Mesenchymal stem cell (in vitro differentiated cells and primary cell): ENCODE data around the gene DLGAP1.
A peak's percentile ranks its signal among the peaks of the same experiment; 100 is the strongest.

Experiments
- DNase-seq: peaks from one replicate; pipeline ENCODE4 v3.0.0-alpha.2; 2013
- H2AFZ ChIP-seq: one replicate; pipeline ENCODE4 v1.6.1; 2013; ENCODE audit warnings: low read depth, mild to moderate bottlenecking, control low read depth, inconsistent platforms, low read length, moderate library complexity
- H2AK5ac ChIP-seq: 2 replicates; pipeline ENCODE4 v1.6.1; 2013; ENCODE audit warnings: low read length, moderate library complexity, mild to moderate bottlenecking, inconsistent platforms; ENCODE audit not compliant: severe bottlenecking
- H2BK120ac ChIP-seq: one replicate; pipeline ENCODE4 v1.6.1; 2013; ENCODE audit warnings: low read depth, mild to moderate bottlenecking, inconsistent platforms, low read length, moderate library complexity
- H2BK12ac ChIP-seq, 2 experiments: one replicate each; pipeline ENCODE4 v1.6.1; 2013; ENCODE audit warnings: inconsistent platforms in 2 of 2, low read length in 2 of 2, mild to moderate bottlenecking in 2 of 2, moderate library complexity in 2 of 2, control low read depth in 1 of 2
- H2BK15ac ChIP-seq: one replicate; pipeline ENCODE4 v1.6.1; 2013; ENCODE audit warnings: mild to moderate bottlenecking, low read depth, inconsistent platforms; ENCODE audit not compliant: poor library complexity, severe bottlenecking
- H2BK5ac ChIP-seq: 2 replicates; pipeline ENCODE4 v1.6.1; 2013; ENCODE audit warnings: low read depth, mild to moderate bottlenecking, low read length, control low read depth, inconsistent platforms; ENCODE audit not compliant: poor library complexity, severe bottlenecking
- H3K14ac ChIP-seq, 2 experiments: one replicate each; pipeline ENCODE4 v1.6.1; 2013; ENCODE audit warnings: inconsistent platforms in 2 of 2, low read length in 2 of 2, control low read depth in 1 of 2, mild to moderate bottlenecking in 1 of 2, moderate library complexity in 1 of 2
- H3K18ac ChIP-seq, 2 experiments: one replicate each; pipeline ENCODE4 v1.6.1; 2013; ENCODE audit warnings: inconsistent platforms in 2 of 2, low read length in 2 of 2, control low read depth in 1 of 2, low read depth in 1 of 2, mild to moderate bottlenecking in 1 of 2
- H3K23ac ChIP-seq, 2 experiments: one replicate each; pipeline ENCODE4 v1.6.1; 2013; ENCODE audit warnings: inconsistent platforms in 2 of 2, low read length in 2 of 2, mild to moderate bottlenecking in 2 of 2, moderate library complexity in 2 of 2, control low read depth in 1 of 2
- H3K27ac ChIP-seq: 2 replicates; pipeline ENCODE4 v1.5.1; 2013; ENCODE audit warnings: mild to moderate bottlenecking, moderate library complexity, low read length, control low read depth, inconsistent platforms; ENCODE audit not compliant: poor library complexity, severe bottlenecking
- H3K27me3 ChIP-seq, 2 experiments: 2 replicates each; pipeline versions ENCODE4 v1.6.1 to v1.7.0; 2013; ENCODE audit warnings: low read length in 2 of 2, mild to moderate bottlenecking in 2 of 2, moderate library complexity in 2 of 2, control low read depth in 1 of 2, inconsistent platforms in 1 of 2; ENCODE audit not compliant: control insufficient read depth in 1 of 2, insufficient read depth in 1 of 2
- H3K36me3 ChIP-seq, 2 experiments: 2 replicates each; pipeline versions ENCODE4 v1.6.1 to v1.7.0; 2013; ENCODE audit warnings: low read length in 2 of 2, control low read depth in 1 of 2, inconsistent platforms in 1 of 2, low read depth in 1 of 2, mild to moderate bottlenecking in 1 of 2; ENCODE audit not compliant: insufficient read depth in 2 of 2, control insufficient read depth in 1 of 2
- H3K4ac ChIP-seq, 2 experiments: one replicate each; pipeline ENCODE4 v1.6.1; 2013; ENCODE audit warnings: inconsistent platforms in 2 of 2, low read length in 2 of 2, mild to moderate bottlenecking in 2 of 2, moderate library complexity in 2 of 2, control low read depth in 1 of 2, low read depth in 1 of 2
- H3K4me1 ChIP-seq: 2 replicates; pipeline ENCODE4 v1.6.1; 2013; ENCODE audit warnings: low read depth, low read length, control low read depth; ENCODE audit not compliant: control insufficient read depth, insufficient read depth
- H3K4me2 ChIP-seq: 2 replicates; pipeline ENCODE4 v1.6.1; 2013; ENCODE audit warnings: low read length, mild to moderate bottlenecking, inconsistent platforms; ENCODE audit not compliant: poor library complexity, severe bottlenecking
- H3K4me3 ChIP-seq, 2 experiments: 2 replicates each; pipeline versions ENCODE4 v1.5.1 to v1.7.0; 2013; ENCODE audit warnings: low read length in 2 of 2, mild to moderate bottlenecking in 2 of 2, control low read depth in 1 of 2, low read depth in 1 of 2; ENCODE audit not compliant: insufficient read depth in 1 of 2
- H3K79me1 ChIP-seq: replicated peaks from 2 replicates; pipeline ENCODE4 v1.6.1; 2013; ENCODE audit warnings: mild to moderate bottlenecking, control low read depth, low read length, inconsistent platforms; ENCODE audit not compliant: poor library complexity, severe bottlenecking
- H3K9ac ChIP-seq: 2 replicates; pipeline ENCODE4 v1.7.0; 2013; ENCODE audit warnings: mild to moderate bottlenecking, low read length, moderate library complexity
- H3K9me3 ChIP-seq: 2 replicates; pipeline ENCODE4 v1.7.0; 2013; ENCODE audit warnings: mild to moderate bottlenecking, low read length; ENCODE audit not compliant: control insufficient read depth
- H4K8ac ChIP-seq: one replicate; pipeline ENCODE4 v1.6.1; 2013; ENCODE audit warnings: inconsistent platforms, mild to moderate bottlenecking, low read length, moderate library complexity
- H4K91ac ChIP-seq: one replicate; pipeline ENCODE4 v1.6.1; 2013; ENCODE audit warnings: mild to moderate bottlenecking, low read length, inconsistent platforms
- WGBS: methylation state at CpG from one replicate; pipeline ENCODE4 v1.1.7; 2013; ENCODE audit warnings: mixed read lengths; 5-methylcytosine and 5-hydroxymethylcytosine counted together

DLGAP1 gene

DNA sequence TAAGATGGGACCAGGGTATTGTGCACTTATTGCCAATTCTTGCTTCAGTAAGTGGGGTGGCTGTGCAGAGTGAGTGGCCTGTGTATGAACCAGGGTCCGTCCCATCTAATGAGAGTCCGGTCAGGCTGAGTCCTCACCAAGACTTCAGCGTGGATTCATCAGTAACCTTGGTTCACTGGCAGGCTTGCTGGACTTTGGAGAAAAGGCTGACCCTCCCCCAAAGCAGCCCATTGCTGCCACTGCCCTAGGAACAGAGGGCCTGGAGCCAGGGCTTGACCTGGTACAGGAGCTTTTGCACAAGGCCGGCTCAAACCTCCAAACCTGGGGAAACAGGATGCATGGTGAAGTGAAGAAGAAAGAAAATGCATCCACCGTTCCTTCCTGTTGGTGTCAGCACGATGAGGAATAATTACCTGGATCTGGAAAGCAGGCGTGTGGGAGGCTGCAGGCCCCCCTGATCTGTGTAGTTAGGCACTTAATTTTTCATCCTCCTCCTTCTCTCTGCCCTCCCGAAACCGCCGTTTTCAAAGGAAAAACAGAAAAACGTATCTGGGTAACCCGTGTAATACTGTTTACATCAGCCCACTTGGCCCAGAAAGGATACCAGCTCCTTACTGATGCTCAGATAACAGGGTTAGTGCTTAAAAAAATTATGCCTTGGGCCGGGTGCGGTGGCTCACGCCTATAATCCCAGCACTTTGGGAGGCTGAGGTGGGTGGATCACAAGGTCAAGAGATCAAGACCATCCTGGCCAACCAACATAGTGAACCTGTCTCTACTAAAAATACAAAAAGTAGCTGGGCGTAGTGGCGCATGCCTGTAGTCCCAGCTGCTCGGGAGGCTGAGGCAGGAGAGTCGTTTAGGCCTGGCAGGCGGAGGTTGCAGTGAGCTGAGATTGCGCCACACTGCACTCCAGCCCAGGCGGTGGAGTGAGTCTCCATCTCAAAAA, 857.4 kb downstream of the DLGAP1 start:
- peak overlapping the region in 1 of 2 experiments; percentile 53 for H3K14ac ChIP-seq
- H4K91ac ChIP-seq: peak overlapping the region; percentile 30
- H4K8ac ChIP-seq: peak overlapping the region; percentile 85
- H2BK5ac ChIP-seq: no peak overlapping the region
- H3K27me3 ChIP-seq: no peaks in the 10 kb centered on the region
- H3K9me3 ChIP-seq: no peaks in the 10 kb centered on the region
- peaks cover 25% of the 10 kb centered on the region for H3K4me1 ChIP-seq
- H3K4me3 ChIP-seq: no peak overlapping the region
- peak overlapping the region; percentile 20 to 92 for H2BK12ac ChIP-seq
- WGBS: 86% methylated on average over 22 of the region's 22 CpGs
- peak overlapping the region; percentile 55 to 91 for H3K4ac ChIP-seq
- H3K4me2 ChIP-seq: no peak overlapping the region
- no peak overlapping the region for H3K27ac ChIP-seq
- no peak overlapping the region for H2AFZ ChIP-seq
- H3K18ac ChIP-seq: peak overlapping the region; percentile 67 to 88
- H2AK5ac ChIP-seq: peak overlapping the region; percentile 59
- H2BK15ac ChIP-seq: peak overlapping the region; percentile 15
- H2BK120ac ChIP-seq: no peak overlapping the region
- H3K9ac ChIP-seq: peak overlapping the region; percentile 97
- peak overlapping the region in 1 of 2 experiments; percentile 14 for H3K23ac ChIP-seq
- H3K79me1 ChIP-seq: peaks cover 21% of the 10 kb centered on the region
- DNase-seq: no peak
- peaks cover 0 to 34% of the 10 kb centered on the region in 2 experiments for H3K36me3 ChIP-seq

- Histone ChIP-seq H3K4me2 (no peak overlapping the region), H3K9ac (peak overlapping the region; percentile 97), H2BK120ac (peak overlapping the region; percentile 91), H3K27me3 (no peaks in the 10 kb centered on the region), H3K27ac (peak overlapping the region; percentile 82), H3K36me3 (peaks cover 0 to 34% of the 10 kb centered on the region in 2 experiments), H2BK12ac (peak overlapping the region; percentile 91 to 99), H3K14ac (peak overlapping the region in 1 of 2 experiments; percentile 90), H2BK5ac (no peak overlapping the region), H2AFZ (no peak overlapping the region), H3K4me3 (peak overlapping the region in 1 of 2 experiments; percentile 84), H4K8ac (peak overlapping the region; percentile 94), H3K23ac (peak overlapping the region in 1 of 2 experiments; percentile 87), H2BK15ac (peak overlapping the region; percentile 4), H4K91ac (peak overlapping the region; percentile 48), H3K4ac (peak overlapping the region; percentile 55 to 96), H3K4me1 (peaks cover 29% of the 10 kb centered on the region), H2AK5ac (peak overlapping the region; percentile 59), H3K9me3 (no peaks in the 10 kb centered on the region), H3K18ac (peak overlapping the region; percentile 83 to 88), H3K79me1 (peaks cover 24% of the 10 kb centered on the region)
- 71% methylated on average over 16 of the region's 17 CpGs for whole genome bisulfite sequencing
- peak; percentile 48 for DNase-seq
These were observed 858.3 kb downstream of the DLGAP1 start for GRCh38 chr18:3596637-3597384.

DNA sequence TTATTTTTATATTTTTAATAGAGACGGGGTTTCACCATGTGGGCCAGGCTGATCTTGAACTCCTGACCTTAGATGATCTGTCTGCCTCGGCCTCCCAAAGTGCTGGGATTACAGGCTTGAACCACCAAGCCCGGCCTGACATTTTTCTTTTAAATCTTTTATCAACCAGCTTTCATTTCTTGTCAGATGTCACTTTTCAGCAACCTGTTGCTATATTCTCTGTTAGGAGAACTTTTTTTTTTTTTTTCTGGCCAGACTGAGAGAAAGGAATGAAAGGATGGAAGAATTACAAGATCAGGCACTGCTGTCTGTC, 858.8 kb downstream of the DLGAP1 start:
- DNase-seq: no peak
- H2AFZ ChIP-seq: no peak overlapping the region
- H3K14ac ChIP-seq: peak overlapping the region in 1 of 2 experiments; percentile 90
- peak overlapping the region; percentile 29 for H2AK5ac ChIP-seq
- H3K18ac ChIP-seq: peak overlapping the region; percentile 80 to 83
- H3K23ac ChIP-seq: no peak overlapping the region
- H3K4me2 ChIP-seq: no peak overlapping the region
- no peaks in the 10 kb centered on the region for H3K9me3 ChIP-seq
- peak overlapping the region; percentile 91 to 99 for H2BK12ac ChIP-seq
- no peaks in the 10 kb centered on the region for H3K27me3 ChIP-seq
- peak overlapping the region; percentile 97 for H3K9ac ChIP-seq
- peak overlapping the region in 1 of 2 experiments; percentile 84 for H3K4me3 ChIP-seq
- H4K8ac ChIP-seq: peak overlapping the region; percentile 94
- peaks cover 29% of the 10 kb centered on the region for H3K4me1 ChIP-seq
- H3K4ac ChIP-seq: peak overlapping the region; percentile 16 to 96
- peaks cover 24% of the 10 kb centered on the region for H3K79me1 ChIP-seq
- peak overlapping the region; percentile 52 for H2BK15ac ChIP-seq
- H4K91ac ChIP-seq: peak overlapping the region; percentile 48
- no peak overlapping the region for H2BK5ac ChIP-seq
- peak overlapping the region; percentile 82 for H3K27ac ChIP-seq
- 57% methylated on average over 3 of the region's 3 CpGs for WGBS
- peaks cover 0 to 34% of the 10 kb centered on the region in 2 experiments for H3K36me3 ChIP-seq
- peak overlapping the region; percentile 91 for H2BK120ac ChIP-seq
